ENCODE measurements around the gene STPG3.

The STPG3 gene

GRCh38 chr9:137264067-137264466, 13.0 kb downstream of the STPG3 start:
- in situ Hi-C loops (cut with HindIII; ENCODE audit: low sequenced_read_pairs), result no loop called here

- in situ Hi-C loops (cut with HindIII; ENCODE audit: low sequenced_read_pairs), result no loop called here
Measured at GRCh38 chr9:137265496-137266161, 14.5 kb downstream of the STPG3 start.

DNA sequence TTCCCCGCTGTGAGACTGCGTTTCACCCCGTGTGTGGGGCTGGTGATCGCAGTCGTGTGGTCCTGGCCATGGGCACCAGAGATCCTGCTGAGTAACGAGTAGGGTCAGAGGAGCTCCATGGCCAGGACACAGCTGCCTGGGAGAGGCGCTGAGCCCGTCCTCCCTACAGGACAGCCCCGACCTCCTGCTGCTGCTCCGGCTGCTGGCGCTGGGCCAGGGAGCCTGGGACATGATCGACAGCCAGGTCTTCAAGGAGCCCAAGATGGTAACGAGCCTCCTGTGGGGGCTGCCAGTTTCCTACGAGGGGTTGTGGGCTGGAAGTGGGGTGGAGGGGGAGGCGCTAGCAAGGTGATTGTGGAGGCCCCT, 15.1 kb downstream of the STPG3 start:
- in situ Hi-C loops (cut with HindIII; ENCODE audit: low sequenced_read_pairs), result no loop called here

GRCh38 chr9:137266585-137267453, 15.7 kb downstream of the STPG3 start:
- in situ Hi-C loops (cut with HindIII; ENCODE audit: low sequenced_read_pairs), result no loop called here

DNA sequence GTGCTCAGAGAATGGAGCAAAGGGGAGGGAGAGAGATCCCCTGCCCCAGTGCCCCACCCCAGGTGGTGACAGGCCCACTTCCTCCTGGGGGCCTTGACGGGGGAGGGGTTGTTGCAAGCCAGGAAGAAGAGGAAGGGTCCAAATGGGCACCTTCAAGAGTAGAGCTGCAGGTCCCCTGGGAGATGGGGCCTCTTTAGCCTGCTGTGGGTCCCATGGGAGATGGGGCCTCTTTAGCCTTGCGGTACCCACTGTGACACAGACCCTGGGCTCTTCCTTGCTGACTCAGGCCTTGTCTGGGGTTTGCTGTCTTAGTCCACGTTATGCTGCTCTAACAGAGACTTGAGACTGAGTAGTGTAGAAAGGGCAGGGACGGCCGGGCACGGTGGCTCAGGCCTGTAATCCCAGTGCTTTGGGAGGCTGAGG, 16.9 kb downstream of the STPG3 start:
- in situ Hi-C loops (cut with HindIII; ENCODE audit: low sequenced_read_pairs), result no loop called here

- in situ Hi-C loops (cut with HindIII; ENCODE audit: low sequenced_read_pairs), result no loop called here
Measured at GRCh38 chr9:137268538-137269201, 17.6 kb downstream of the STPG3 start.

GRCh38 chr9:137269231-137269772, 18.2 kb downstream of the STPG3 start:
- in situ Hi-C loops (cut with HindIII; ENCODE audit: low sequenced_read_pairs), result no loop called here

DNA sequence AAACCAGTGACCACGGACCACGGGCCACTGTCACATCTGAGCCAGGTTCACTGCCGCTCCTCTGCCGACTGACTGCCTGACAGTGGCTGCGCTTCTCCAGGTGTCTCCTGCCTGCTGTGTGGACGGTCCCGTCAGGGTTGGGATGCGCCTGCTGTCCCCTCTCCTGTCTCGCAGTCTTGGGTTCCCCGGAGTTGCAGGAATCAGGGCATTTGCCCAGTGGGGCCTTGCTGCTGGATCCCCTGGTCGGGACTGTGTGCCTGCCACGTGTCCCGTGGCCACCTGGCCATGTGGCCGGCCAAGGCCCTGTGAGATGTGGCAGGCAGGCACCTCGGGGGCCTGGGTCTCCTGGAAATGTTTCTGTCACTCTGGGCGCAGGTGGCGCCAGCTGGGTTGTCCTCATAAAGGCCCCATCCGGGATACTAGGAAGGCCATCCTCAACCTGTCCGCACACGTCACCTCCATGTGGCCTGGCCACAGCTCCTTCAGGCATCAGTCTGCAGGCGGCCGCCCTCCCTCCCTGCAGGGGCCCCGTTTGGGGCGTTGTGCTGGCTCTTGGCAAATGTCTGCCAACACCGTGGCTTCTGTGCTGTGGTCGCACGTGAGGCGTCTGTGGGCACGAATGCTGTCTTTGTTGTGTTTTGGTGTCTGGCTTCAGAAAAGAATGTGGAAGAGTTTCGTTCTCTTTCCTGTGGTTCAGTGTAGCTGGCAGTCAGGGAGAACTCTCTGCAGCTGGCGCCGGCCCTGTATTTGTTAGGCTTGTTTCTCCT, 20.0 kb downstream of the STPG3 start:
- in situ Hi-C loops (cut with HindIII; ENCODE audit: low sequenced_read_pairs), result no loop called here

DNA sequence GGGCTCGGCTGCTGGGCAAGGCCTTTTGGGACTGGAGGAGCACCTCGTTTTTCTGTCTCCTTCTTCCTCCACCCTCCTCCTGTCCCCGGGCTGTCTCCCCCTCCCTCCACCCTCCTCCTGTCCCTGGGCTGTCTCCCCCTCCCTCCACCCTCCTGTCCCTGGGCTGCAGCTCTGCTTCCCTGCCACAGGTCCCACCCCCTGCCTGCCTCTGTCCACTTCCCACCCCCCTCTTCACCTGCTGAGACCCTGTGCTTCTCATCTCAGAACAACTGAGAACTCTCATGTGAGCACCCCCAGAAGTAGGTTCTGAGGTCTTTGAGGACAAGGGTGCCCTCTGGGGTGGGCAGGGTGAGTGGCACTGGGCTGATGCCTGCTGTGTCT, 20.6 kb downstream of the STPG3 start:
- in situ Hi-C loops (cut with HindIII; ENCODE audit: low sequenced_read_pairs), result no loop called here

- in situ Hi-C loops (cut with HindIII; ENCODE audit: low sequenced_read_pairs), result no loop called here
Measured at GRCh38 chr9:137272241-137273094, 21.4 kb downstream of the STPG3 start.

DNA sequence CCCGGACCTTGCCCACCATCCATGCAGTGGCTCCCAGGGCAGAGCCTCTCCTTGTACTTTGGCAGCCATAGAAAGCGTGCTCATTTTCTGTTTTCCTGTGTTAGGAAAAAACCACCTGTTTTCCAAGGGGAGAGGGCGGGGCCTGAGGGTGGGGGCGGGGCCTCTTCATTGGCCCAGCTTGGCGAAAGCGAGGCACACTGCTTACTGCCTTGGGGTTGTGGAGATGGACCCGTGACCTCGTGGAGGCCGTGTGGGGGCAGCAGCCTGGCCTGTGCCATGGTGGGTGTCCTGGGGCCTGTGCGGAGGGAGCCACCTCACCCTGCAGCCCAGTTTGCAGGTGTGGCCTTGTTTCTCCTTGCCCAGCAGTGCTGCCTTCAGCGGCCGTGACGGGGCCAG, 22.0 kb downstream of the STPG3 start:
- in situ Hi-C loops (cut with HindIII; ENCODE audit: low sequenced_read_pairs), result no loop called here

- in situ Hi-C loops (cut with HindIII; ENCODE audit: low sequenced_read_pairs), result no loop called here
Measured at GRCh38 chr9:137273611-137274320, 22.7 kb downstream of the STPG3 start.

DNA sequence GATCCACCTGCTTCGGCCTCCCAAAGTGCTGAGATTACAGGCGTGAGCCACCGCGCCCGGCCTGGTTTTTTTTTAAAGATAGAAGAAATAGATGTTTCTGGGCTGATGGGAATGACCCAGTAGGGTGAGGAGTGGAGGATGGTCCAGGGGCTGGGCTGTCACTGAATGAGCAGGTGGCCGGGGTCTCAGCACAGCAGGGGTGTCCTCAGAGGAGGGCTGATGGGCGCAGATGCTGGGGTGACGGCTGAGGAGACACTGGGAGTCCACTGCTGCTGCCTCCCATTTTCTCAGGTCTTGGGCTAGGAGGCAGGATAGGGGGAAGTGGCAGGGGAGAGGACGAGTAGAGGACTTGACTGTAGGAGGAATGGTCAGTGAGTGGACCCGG, 24.1 kb downstream of the STPG3 start:
- in situ Hi-C loops (cut with HindIII; ENCODE audit: low sequenced_read_pairs), result no loop called here

DNA sequence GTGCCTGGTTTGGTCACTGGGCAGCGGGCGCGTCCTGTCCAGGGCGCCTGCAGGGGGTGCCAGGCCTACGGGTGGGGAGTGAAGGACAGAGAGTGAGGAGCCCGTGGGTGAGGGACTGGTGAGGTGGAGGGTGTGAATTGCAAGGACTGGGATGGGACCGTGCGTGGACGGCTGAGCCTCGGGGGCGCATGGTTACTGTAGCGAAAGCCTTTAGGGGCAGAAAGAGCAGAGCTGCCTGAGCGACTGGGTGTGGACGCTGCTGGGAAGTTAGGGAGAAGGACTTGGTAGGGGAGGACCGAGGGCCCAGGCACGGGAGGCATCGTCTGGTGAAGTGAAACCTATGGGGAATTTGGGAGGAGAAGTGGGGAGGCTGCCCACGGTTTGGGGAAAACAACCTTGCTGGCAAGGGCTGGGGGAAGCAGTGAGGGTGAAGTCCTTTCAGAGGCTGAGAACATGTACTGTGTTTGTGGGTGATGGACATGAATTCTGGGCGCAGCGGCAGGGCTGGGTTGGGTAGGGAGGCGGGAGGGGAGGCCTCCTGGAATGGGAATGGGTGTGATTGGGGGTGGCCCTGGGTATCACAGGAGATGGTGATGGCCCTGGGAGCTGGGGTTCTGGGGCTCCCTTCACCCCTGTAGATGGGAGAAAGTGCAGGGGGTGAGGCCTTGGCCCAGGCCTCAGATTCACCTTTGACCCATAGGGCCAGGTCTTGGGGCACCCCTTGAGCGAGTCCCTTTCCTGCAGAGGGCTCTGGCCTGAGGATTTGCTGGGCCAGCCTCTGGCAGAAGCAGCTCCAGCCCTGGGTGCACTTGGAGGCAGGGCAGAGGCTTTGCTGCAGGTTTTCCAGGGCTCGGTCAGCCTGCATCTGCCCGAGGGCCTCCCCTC, 24.7 kb downstream of the STPG3 start:
- in situ Hi-C loops (cut with HindIII; ENCODE audit: low sequenced_read_pairs), result no loop called here

- in situ Hi-C loops (cut with HindIII; ENCODE audit: low sequenced_read_pairs), result no loop called here
Measured at GRCh38 chr9:137276473-137277328, 25.6 kb downstream of the STPG3 start.

DNA sequence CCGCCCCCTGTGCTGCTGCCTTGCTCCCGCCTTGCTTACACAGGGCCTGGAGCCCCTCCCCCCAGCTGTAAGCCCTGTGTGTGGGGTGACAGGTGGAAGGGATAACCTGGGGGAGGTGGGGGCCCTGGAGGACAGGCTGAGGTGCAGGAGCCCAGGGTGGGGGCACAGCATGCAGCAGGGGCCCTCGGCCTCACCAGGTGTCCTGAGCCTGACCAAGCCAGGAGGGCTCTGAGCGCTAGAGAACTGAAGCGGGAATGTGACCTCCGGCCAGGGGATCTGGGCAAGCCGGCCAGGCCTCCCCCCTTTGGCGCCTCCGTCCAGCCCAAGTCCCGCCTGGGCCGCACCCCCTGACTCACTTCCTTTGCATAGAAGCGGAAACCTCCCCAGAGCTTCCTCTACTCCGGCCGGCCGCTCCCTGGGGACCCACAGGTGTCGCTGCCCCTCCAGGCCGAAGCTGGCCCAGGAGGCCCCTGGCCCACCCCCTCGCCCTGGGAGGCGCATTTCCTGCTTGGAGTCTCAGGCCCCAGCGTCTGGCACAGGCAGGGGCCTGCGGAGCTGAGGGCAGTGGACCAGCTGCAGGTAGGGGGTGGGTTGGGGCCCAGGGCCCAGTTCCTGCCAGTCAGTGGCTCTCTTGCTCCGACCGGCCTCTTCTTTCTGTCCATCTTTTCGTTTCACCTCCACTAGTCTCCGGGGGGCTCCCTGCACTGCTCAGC, 26.4 kb downstream of the STPG3 start, which contains the start of gene TOR4A:
Gene TOR4A, plus strand, starts transcription at position 398 of the 713 bp plus-strand sequence. CDS start 964 bp downstream, outside the sequence.
- in situ Hi-C loops (cut with HindIII; ENCODE audit: low sequenced_read_pairs), result no loop called here
